Measurements from ENCODE around the gene AEBP2. TPM values are rescaled to one million over a fixed set of nuclear protein-coding genes. Genes with fewer than 3 reads are reported as not detected.

AEBP2 gene
- total and polyA plus RNA-seq, 12 donors, result 5.7 to 31.6 (median 28.2) TPM

GRCh38 chr12:19491863-19492262, 52.6 kb downstream of the AEBP2 start:
- H3K4me1 ChIP-seq, result peaks cover 0 to 40% (median 9%) of the 10 kb centered on the region in 9 donors
- H3K27ac ChIP-seq, result no peak overlapping the region
- no peak for TF ChIP-seq CTCF (IDR thresholded peaks at IDR 0.05)
- peaks cover 0 to 35% (median 18%) of the 10 kb centered on the region in 9 donors for H3K36me3 ChIP-seq
- DNase-seq, result no peak
- no peaks in the 10 kb centered on the region for H3K27me3 ChIP-seq
- H3K4me3 ChIP-seq, result no peak overlapping the region
- intact Hi-C loops (cut with DNase I), result no loop called here
- ATAC-seq, result no peak
- WGBS, 2 donors, result 83 to 92% methylated on average over 3 of the region's 3 CpGs
- H3K9me3 ChIP-seq, result no peaks in the 10 kb centered on the region

GRCh38 chr12:19496219-19496878, 57.1 kb downstream of the AEBP2 start:
- DNase-seq (no peak), ATAC-seq (no peak)
- Histone ChIP-seq H3K27ac (no peak overlapping the region), H3K4me1 (peaks cover 0 to 25% (median 4%) of the 10 kb centered on the region in 9 donors), H3K36me3 (peaks cover 0 to 65% (median 27%) of the 10 kb centered on the region in 9 donors), H3K9me3 (no peaks in the 10 kb centered on the region), H3K27me3 (no peaks in the 10 kb centered on the region), H3K4me3 (no peak overlapping the region)
- intact Hi-C loops (cut with DNase I), result loop anchor here in 1 of 10 donors (5.0 kb wide), 1 partner anchor 114 kb away; no protein-coding TSS in a partner anchor
- TF ChIP-seq CTCF (IDR thresholded peaks at IDR 0.05), result no peak
- 87 to 91% methylated on average over 5 of the region's 5 CpGs for WGBS, 2 donors

GRCh38 chr12:19498099-19498498, 58.8 kb downstream of the AEBP2 start:
- Histone ChIP-seq H3K36me3 (peaks cover 0 to 78% (median 27%) of the 10 kb centered on the region in 9 donors), H3K4me1 (peaks cover 0 to 11% (median 0%) of the 10 kb centered on the region in 9 donors), H3K9me3 (no peaks in the 10 kb centered on the region), H3K27me3 (no peaks in the 10 kb centered on the region), H3K27ac (no peak overlapping the region), H3K4me3 (no peak overlapping the region)
- TF ChIP-seq CTCF (IDR thresholded peaks at IDR 0.05), result no peak
- 53 to 60% methylated on average over 2 of the region's 2 CpGs for WGBS, 2 donors
- ATAC-seq, result no peak
- intact Hi-C loops (cut with DNase I), result loop anchor here in 1 of 10 donors (5.0 kb wide), 1 partner anchor 116 kb away; no protein-coding TSS in a partner anchor
- no peak for DNase-seq

GRCh38 chr12:19499030-19499429, 59.7 kb downstream of the AEBP2 start:
- WGBS, 2 donors, result 93 to 95% methylated on average over 4 of the region's 4 CpGs
- TF ChIP-seq CTCF (IDR thresholded peaks at IDR 0.05), result no peak
- Histone ChIP-seq H3K4me1 (peaks cover 0 to 6% (median 0%) of the 10 kb centered on the region in 9 donors), H3K4me3 (no peak overlapping the region), H3K36me3 (peaks cover 0 to 78% (median 27%) of the 10 kb centered on the region in 9 donors), H3K9me3 (no peaks in the 10 kb centered on the region), H3K27ac (no peak overlapping the region), H3K27me3 (no peaks in the 10 kb centered on the region)
- intact Hi-C loops (cut with DNase I), result loop anchor here in 1 of 10 donors (5.0 kb wide), 1 partner anchor 117 kb away; no protein-coding TSS in a partner anchor
- ATAC-seq, result no peak
- no peak for DNase-seq

All from heart right ventricle (tissue), 16 donors.